ENCODE measurements around the gene DISP3. TPM values are rescaled to one million over a fixed set of nuclear protein-coding genes. Genes with fewer than 3 reads are reported as not detected.

The DISP3 gene
- total and polyA plus RNA-seq, 2 of the 4 experiments (the other 2 are of a cell fraction), result 0.05 TPM; not detected in 1

GRCh38 chr1:11507309-11507708 is 28.4 kb downstream of the DISP3 start:
- H2AFZ ChIP-seq (replicated peaks; ENCODE audit: low read length, poor library complexity), result no peak overlapping the region
- H3K9me3 ChIP-seq (ENCODE audit: control insufficient read depth, insufficient read depth, low read length), result peaks cover 8% of the 10 kb centered on the region
- no peaks in the 10 kb centered on the region for H3K27me3 ChIP-seq (ENCODE audit: control insufficient read depth, insufficient read depth, low read length)
- no peaks in the 10 kb centered on the region for H3K36me3 ChIP-seq (ENCODE audit: control insufficient read depth, insufficient read depth, low read length)
- no peaks in the 10 kb centered on the region for H4K20me1 ChIP-seq (ENCODE audit: insufficient read depth, low read length)
- no peak overlapping the region for H3K23ac ChIP-seq (ENCODE audit: low read depth, low read length)
- intact Hi-C loops (cut with micrococcal nuclease) (no loop called here), in situ Hi-C loops (cut with MboI; ENCODE audit: low sequenced_read_pairs) (no loop called here), dilution Hi-C loops (cut with HindIII; ENCODE audit: low sequenced_read_pairs, unreplicated experiment) (no loop called here)
- no CpG with 5 or more reads among the region's 2 CpGs for WGBS, 2 experiments (ENCODE audit: extremely low coverage in 2 of 2, insufficient read length in 1 of 2)
- H3K18ac ChIP-seq (ENCODE audit: low read depth, low read length), result no peak overlapping the region
- ATAC-seq (ENCODE audit: low read depth), result no peak
- H2BK5ac ChIP-seq (ENCODE audit: low read depth, low read length, poor library complexity, severe bottlenecking), result no peak overlapping the region
- no peak overlapping the region for H2AK5ac ChIP-seq (ENCODE audit: low read depth, low read length)
- no peak for DNase-seq
- no peak overlapping the region for H4K5ac ChIP-seq (ENCODE audit: low read depth, low read length)
- no peak overlapping the region for H2BK120ac ChIP-seq (ENCODE audit: low read depth, low read length)
- H3K9me1 ChIP-seq (ENCODE audit: insufficient read depth, low read length), result no peaks in the 10 kb centered on the region
- H4K8ac ChIP-seq (ENCODE audit: low read depth in 2 of 2, low read length in 2 of 2), result no peak overlapping the region
- no peak overlapping the region for H3K14ac ChIP-seq (replicated peaks; ENCODE audit: low read depth, low read length)
- POLR2A ChIA-PET (ENCODE audit: unreplicated experiment), result no interaction called here
- no peak overlapping the region for H3K4ac ChIP-seq (ENCODE audit: low read depth, low read length)
- no peak overlapping the region for H3K56ac ChIP-seq (ENCODE audit: extremely low read depth, insufficient read depth, low read length)
- H3K4me2 ChIP-seq (ENCODE audit: low read depth, low read length), result no peak overlapping the region
- no peak overlapping the region for H3K27ac ChIP-seq (ENCODE audit: insufficient read depth, low read length)
- no peak overlapping the region for H4K91ac ChIP-seq (ENCODE audit: insufficient read depth, low read depth, low read length)
- TF ChIP-seq RAD21 (IDR thresholded peaks at IDR 0.05; ENCODE audit: low read length), result no peak
- TF ChIP-seq FOS (IDR thresholded peaks at IDR 0.05; ENCODE audit: low read depth, low read length), result no peak
- H2BK20ac ChIP-seq (ENCODE audit: low read depth, low read length), result no peak overlapping the region
- no peak overlapping the region for H3K9ac ChIP-seq (ENCODE audit: low read depth, low read length)
- CTCF ChIA-PET, result no interaction called here
- no peaks in the 10 kb centered on the region for H3K79me1 ChIP-seq (ENCODE audit: low read depth in 1 of 2, low read length in 2 of 2)
- no peak overlapping the region for H2BK15ac ChIP-seq (ENCODE audit: low read depth, low read length)
- H3K4me1 ChIP-seq (ENCODE audit: control insufficient read depth, insufficient read depth, low read length), result no peaks in the 10 kb centered on the region
- H3K4me3 ChIP-seq (ENCODE audit: insufficient read depth, low read depth, low read length), result no peak overlapping the region
- no peak overlapping the region for H2AK9ac ChIP-seq (replicated peaks; ENCODE audit: low read depth, low read length, poor library complexity)
- BruUV-seq (replicated peaks), result no TSS peak

Measured in IMR-90 (cell line).